CD4-positive, alpha-beta T cell treated with Interleukin-4 for 4 hours (primary cell): ENCODE data around the gene KCNK13.
"Not testable (repeated sequence)": the region's sequence is repeated elsewhere in the genome, so short reads cannot be mapped to it uniquely, and the experiment has no call there.

Experiments used
- DNase-seq: peaks from one replicate; pipeline ENCODE4 v3.0.0-alpha.2; 2020

KCNK13 gene

GRCh38 chr14:90201344-90201743 lies 139.6 kb downstream of the KCNK13 start:
- no peak for DNase-seq

- no peak for DNase-seq
Measured at GRCh38 chr14:90204516-90204915, 142.7 kb downstream of the KCNK13 start.

- no peak for DNase-seq
Measured at GRCh38 chr14:90213099-90213748, 151.4 kb downstream of the KCNK13 start.

- no peak for DNase-seq
Measured at GRCh38 chr14:90228478-90228877, 166.7 kb downstream of the KCNK13 start.

GRCh38 chr14:90229942-90230341 lies 168.1 kb downstream of the KCNK13 start:
- DNase-seq: not testable (repeated sequence)
